ENCODE results near the gene AKT1S1. TPM values are rescaled to one million over a fixed set of nuclear protein-coding genes. Genes with fewer than 3 reads are reported as not detected.

AKT1S1 gene
- total RNA-seq, 1 experiment from 2014 or later = 81.5 TPM

DNA sequence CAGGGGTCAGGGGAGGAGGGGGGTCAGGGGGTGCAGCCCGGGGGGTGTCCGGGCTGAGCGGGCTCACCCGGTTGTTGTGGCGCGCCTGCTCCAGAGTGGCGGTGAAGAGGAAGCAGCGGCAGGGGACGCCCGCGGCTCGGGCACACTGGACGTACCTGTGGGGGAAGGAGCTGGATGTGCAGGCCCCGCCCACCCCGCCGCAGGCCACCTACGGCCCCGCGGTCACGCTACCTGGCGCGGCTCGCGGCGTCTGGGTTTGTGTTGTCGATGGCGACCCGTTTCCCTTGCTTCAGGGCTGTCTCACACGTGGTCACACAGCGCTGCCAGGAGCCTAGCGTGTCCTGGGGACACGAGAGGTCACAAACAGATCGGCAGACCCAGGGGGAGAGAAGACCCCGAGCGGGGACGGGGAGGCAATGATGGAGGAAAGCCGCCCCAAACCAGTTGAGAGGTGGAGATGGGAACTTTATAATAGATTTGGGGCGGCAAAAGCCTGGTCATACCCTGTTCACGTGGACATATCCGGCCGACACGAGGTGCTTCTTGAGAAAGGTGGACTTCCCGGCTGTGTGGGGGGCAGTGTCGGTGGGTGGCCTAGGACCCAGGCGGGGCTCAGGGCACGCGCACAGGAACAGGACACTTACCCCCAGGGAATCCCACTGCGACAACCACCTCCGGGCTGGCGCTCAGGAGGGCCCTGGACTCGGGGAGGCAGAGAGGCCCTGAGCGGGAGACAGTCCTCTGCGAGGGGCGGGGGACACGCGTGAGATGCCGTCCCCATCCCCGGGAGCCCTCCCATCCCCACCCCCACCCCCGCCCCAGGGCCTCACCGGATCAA lies 15.4 kb downstream of the AKT1S1 start:
- CTCF ChIA-PET = no interaction called here
- TF ChIP-seq EZH2 (IDR thresholded peaks at IDR 0.05; ENCODE audit: borderline replicate concordance, low read depth, low read length, poor library complexity, severe bottlenecking) = no peak
- TF ChIP-seq, protein P1, sequence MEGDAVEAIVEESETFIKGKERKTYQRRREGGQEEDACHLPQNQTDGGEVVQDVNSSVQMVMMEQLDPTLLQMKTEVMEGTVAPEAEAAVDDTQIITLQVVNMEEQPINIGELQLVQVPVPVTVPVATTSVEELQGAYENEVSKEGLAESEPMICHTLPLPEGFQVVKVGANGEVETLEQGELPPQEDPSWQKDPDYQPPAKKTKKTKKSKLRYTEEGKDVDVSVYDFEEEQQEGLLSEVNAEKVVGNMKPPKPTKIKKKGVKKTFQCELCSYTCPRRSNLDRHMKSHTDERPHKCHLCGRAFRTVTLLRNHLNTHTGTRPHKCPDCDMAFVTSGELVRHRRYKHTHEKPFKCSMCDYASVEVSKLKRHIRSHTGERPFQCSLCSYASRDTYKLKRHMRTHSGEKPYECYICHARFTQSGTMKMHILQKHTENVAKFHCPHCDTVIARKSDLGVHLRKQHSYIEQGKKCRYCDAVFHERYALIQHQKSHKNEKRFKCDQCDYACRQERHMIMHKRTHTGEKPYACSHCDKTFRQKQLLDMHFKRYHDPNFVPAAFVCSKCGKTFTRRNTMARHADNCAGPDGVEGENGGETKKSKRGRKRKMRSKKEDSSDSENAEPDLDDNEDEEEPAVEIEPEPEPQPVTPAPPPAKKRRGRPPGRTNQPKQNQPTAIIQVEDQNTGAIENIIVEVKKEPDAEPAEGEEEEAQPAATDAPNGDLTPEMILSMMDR (conservative IDR thresholded peaks at IDR 0.05; ENCODE audit: low read depth, low read length) = no peak
- intact Hi-C loops (cut with micrococcal nuclease; ENCODE audit: unreplicated experiment) = no loop called here
- H3K36me3 ChIP-seq (ENCODE audit: insufficient read depth, low read length, poor library complexity, severe bottlenecking) = peaks cover 78% of the 10 kb centered on the region
- H3K27me3 ChIP-seq (replicated peaks; ENCODE audit: insufficient read depth, low read depth, low read length, poor library complexity) = no peaks in the 10 kb centered on the region
- no peak overlapping the region for H3K4me3 ChIP-seq (ENCODE audit: low read depth, low read length, poor library complexity, severe bottlenecking)
- H3K9me3 ChIP-seq (ENCODE audit: low read depth, low read length, poor library complexity, severe bottlenecking) = no peaks in the 10 kb centered on the region
- no peak for DNase-seq (ENCODE audit: low spot score)
- BruUV-seq (replicated peaks) = no TSS peak
- H3K27ac ChIP-seq (ENCODE audit: low read depth, low read length, poor library complexity, severe bottlenecking) = no peak overlapping the region
- H3K4me1 ChIP-seq (ENCODE audit: insufficient read depth, low read length, poor library complexity, severe bottlenecking) = peaks cover 23% of the 10 kb centered on the region
- POLR2A ChIA-PET (ENCODE audit: low non-redundant PET) = no interaction called here

DNA sequence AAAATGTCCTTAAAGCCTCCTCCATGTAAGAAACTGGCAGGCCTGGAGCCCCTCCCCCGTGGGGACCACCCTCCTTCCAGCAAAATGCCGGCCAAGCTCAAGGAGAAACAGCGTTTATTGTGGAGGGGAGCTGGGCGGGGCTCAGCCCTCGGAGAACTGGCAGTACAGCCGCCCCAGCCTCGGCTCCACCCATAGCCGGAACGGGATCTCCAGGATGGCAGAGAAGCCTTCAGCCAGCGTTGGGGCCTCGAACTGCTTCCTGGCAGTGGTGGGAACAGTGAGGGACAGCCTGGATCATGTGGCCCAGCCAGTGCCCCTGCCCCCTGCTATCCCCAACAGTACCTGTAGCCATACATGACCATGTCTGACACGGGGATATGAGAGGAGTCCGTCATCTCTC lies 16.0 kb downstream of the AKT1S1 start:
- no peaks in the 10 kb centered on the region for H3K9me3 ChIP-seq (ENCODE audit: low read depth, low read length, poor library complexity, severe bottlenecking)
- H3K27me3 ChIP-seq (replicated peaks; ENCODE audit: insufficient read depth, low read depth, low read length, poor library complexity) = no peaks in the 10 kb centered on the region
- TF ChIP-seq, protein P1 (conservative IDR thresholded peaks at IDR 0.05; ENCODE audit: low read depth, low read length) = no peak
- TF ChIP-seq EZH2 (IDR thresholded peaks at IDR 0.05; ENCODE audit: borderline replicate concordance, low read depth, low read length, poor library complexity, severe bottlenecking) = no peak
- peaks cover 17% of the 10 kb centered on the region for H3K4me1 ChIP-seq (ENCODE audit: insufficient read depth, low read length, poor library complexity, severe bottlenecking)
- intact Hi-C loops (cut with micrococcal nuclease; ENCODE audit: unreplicated experiment) = no loop called here
- H3K4me3 ChIP-seq (ENCODE audit: low read depth, low read length, poor library complexity, severe bottlenecking) = no peak overlapping the region
- peak overlapping the region; percentile 37 for H3K27ac ChIP-seq (ENCODE audit: low read depth, low read length, poor library complexity, severe bottlenecking)
- POLR2A ChIA-PET (ENCODE audit: low non-redundant PET) = no interaction called here
- no TSS peak for BruUV-seq (replicated peaks)
- CTCF ChIA-PET = no interaction called here
- peak; percentile 79 for DNase-seq (ENCODE audit: low spot score)
- peaks cover 84% of the 10 kb centered on the region for H3K36me3 ChIP-seq (ENCODE audit: insufficient read depth, low read length, poor library complexity, severe bottlenecking)

DNA sequence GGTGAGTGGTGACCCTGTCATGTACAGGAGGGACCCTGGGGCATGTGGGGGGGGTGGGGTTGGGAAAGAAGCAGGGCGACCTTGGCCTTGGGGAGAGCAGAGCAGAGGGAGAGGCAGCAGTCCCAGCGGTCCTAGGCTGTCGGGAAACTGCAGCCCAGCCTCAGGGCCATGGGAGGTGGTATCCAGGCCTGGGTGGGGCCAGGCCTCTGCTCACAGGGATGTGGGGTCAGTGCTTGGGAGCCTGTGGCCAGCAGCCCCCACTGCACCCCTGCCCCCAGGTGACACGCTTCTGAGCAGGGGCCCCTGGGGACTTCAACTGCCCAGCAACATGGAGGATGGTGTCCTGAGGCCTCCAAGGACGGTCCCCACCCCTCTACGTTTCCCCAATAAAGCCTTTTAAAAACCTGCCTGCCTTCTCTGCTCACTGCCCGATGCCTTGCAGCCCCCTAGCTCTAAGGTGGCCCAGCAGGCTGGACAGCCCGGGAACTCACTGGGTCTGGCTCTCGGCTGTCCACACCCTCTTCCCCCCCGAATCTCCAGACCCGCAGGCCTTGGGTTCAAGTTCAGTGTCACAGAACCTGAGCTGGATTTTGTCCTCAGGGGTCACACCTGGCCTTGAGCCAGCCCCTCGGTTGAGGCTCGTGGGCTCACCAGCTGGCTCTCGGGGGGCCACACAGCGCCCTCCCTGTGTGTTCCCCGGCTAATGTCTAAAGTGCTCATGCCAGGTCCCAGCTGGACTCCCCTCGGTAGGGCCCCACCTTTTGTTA lies 16.6 kb downstream of the AKT1S1 start:
- DNase-seq (ENCODE audit: low spot score) = no peak
- peaks cover 90% of the 10 kb centered on the region for H3K36me3 ChIP-seq (ENCODE audit: insufficient read depth, low read length, poor library complexity, severe bottlenecking)
- H3K27me3 ChIP-seq (replicated peaks; ENCODE audit: insufficient read depth, low read depth, low read length, poor library complexity) = no peaks in the 10 kb centered on the region
- BruUV-seq (replicated peaks) = no TSS peak
- no peak overlapping the region for H3K4me3 ChIP-seq (ENCODE audit: low read depth, low read length, poor library complexity, severe bottlenecking)
- ChIA-PET POLR2A (ENCODE audit: low non-redundant PET) (no interaction called here), CTCF (no interaction called here)
- no peaks in the 10 kb centered on the region for H3K9me3 ChIP-seq (ENCODE audit: low read depth, low read length, poor library complexity, severe bottlenecking)
- TF ChIP-seq EZH2 (IDR thresholded peaks at IDR 0.05; ENCODE audit: borderline replicate concordance, low read depth, low read length, poor library complexity, severe bottlenecking) = no peak
- TF ChIP-seq, protein P1 (conservative IDR thresholded peaks at IDR 0.05; ENCODE audit: low read depth, low read length) = no peak
- peak overlapping the region; percentile 37 for H3K27ac ChIP-seq (ENCODE audit: low read depth, low read length, poor library complexity, severe bottlenecking)
- peaks cover 11% of the 10 kb centered on the region for H3K4me1 ChIP-seq (ENCODE audit: insufficient read depth, low read length, poor library complexity, severe bottlenecking)
- intact Hi-C loops (cut with micrococcal nuclease; ENCODE audit: unreplicated experiment) = no loop called here
